ENCODE measurements around the gene P2RX6. TPM values are rescaled to one million over a fixed set of nuclear protein-coding genes. Genes with fewer than 3 reads are reported as not detected.

Gene P2RX6
- total and polyA plus RNA-seq, 9 of the 15 experiments (the other 6 are each of a cell fraction or from before 2014, with no cell fraction given), result 0.01 to 3.9 (median 1.5) TPM; not detected in 1

GRCh38 chr22:21074102-21074715, 59.2 kb downstream of the P2RX6 start (continued):
- TF ChIP-seq CHD7 (IDR thresholded peaks at IDR 0.05; ENCODE audit: low read depth, low read length) (no peak), ZNF57 (CRISPR knock-in tag; IDR thresholded peaks at IDR 0.05) (no peak), SP1 (CRISPR knock-in tag; IDR thresholded peaks at IDR 0.05) (no peak), SPI1 (IDR thresholded peaks at IDR 0.05; ENCODE audit: borderline replicate concordance, low read depth, low read length) (peak; percentile 61), ARID3B (CRISPR knock-in tag; IDR thresholded peaks at IDR 0.05; ENCODE audit: borderline replicate concordance) (no peak)

Measured in K562 (cell line).